CMK (cell line): ENCODE data around the gene STEAP1.
"Not testable (repeated sequence)": the region's sequence is repeated elsewhere in the genome, so short reads cannot be mapped to it uniquely, and the experiment has no call there.

Experiments used
- DNase-seq: peaks from one replicate; pipeline ENCODE4 v3.0.0-alpha.2; 2010; ENCODE audit warnings: low read depth

Gene STEAP1

GRCh38 chr7:90153943-90154771 lies at the start of gene STEAP1:
Gene STEAP1, plus strand, starts transcription at chr7:90154469. Its CDS starts 5,320 bp downstream, at chr7:90159789.
- peak; percentile 18 for DNase-seq

GRCh38 chr7:90114972-90115371 lies 39.3 kb upstream of the STEAP1 start:
- DNase-seq: not testable (repeated sequence)

GRCh38 chr7:90118551-90119177 lies 35.6 kb upstream of the STEAP1 start:
- DNase-seq: not testable (repeated sequence)

- no peak for DNase-seq
Observed at GRCh38 chr7:90119178-90119971, 34.9 kb upstream of the STEAP1 start.

- not testable (repeated sequence) for DNase-seq
Observed at GRCh38 chr7:90120205-90120604, 34.1 kb upstream of the STEAP1 start.

- DNase-seq: not testable (repeated sequence)
Observed at GRCh38 chr7:90131746-90132145, 22.5 kb upstream of the STEAP1 start.

GRCh38 chr7:90147079-90147960 lies 6.9 kb upstream of the STEAP1 start:
- DNase-seq: not testable (repeated sequence)

- not testable (repeated sequence) for DNase-seq
Observed at GRCh38 chr7:90149428-90149827, 4.8 kb upstream of the STEAP1 start.

GRCh38 chr7:90151884-90152283 lies 2.4 kb upstream of the STEAP1 start:
- DNase-seq: not testable (repeated sequence)

GRCh38 chr7:90152642-90153253 lies 1.5 kb upstream of the STEAP1 start:
- not testable (repeated sequence) for DNase-seq

- no peak for DNase-seq
Observed at GRCh38 chr7:90155206-90155605, 937 bp downstream of the STEAP1 start.

- not testable (repeated sequence) for DNase-seq
Observed at GRCh38 chr7:90157331-90157730, 3.1 kb downstream of the STEAP1 start.

- not testable (repeated sequence) for DNase-seq
Observed at GRCh38 chr7:90157761-90158350, 3.6 kb downstream of the STEAP1 start.

GRCh38 chr7:90163534-90163933 lies 9.3 kb downstream of the STEAP1 start:
- no peak for DNase-seq

- no peak for DNase-seq
Observed at GRCh38 chr7:90165724-90166123, 11.5 kb downstream of the STEAP1 start.

GRCh38 chr7:90166153-90166552 lies 11.9 kb downstream of the STEAP1 start:
- no peak for DNase-seq

- no peak for DNase-seq
Observed at GRCh38 chr7:90167361-90167760, 13.1 kb downstream of the STEAP1 start.

GRCh38 chr7:90169891-90170290 lies 15.6 kb downstream of the STEAP1 start:
- no peak for DNase-seq

- DNase-seq: no peak
Observed at GRCh38 chr7:90172121-90172520, 17.9 kb downstream of the STEAP1 start.

GRCh38 chr7:90172624-90173023 lies 18.4 kb downstream of the STEAP1 start:
- DNase-seq: no peak
